Measurements from ENCODE around the gene ANKRD16.

- no peak for TF ChIP-seq POLR2AphosphoS5 (IDR thresholded peaks at IDR 0.05; ENCODE audit: low read depth, low read length)
- no peak for TF ChIP-seq REST (IDR thresholded peaks at IDR 0.05; ENCODE audit: insufficient read depth in 1 of 2, low read depth in 2 of 2, low read length in 2 of 2)
- TF ChIP-seq TAF1 (IDR thresholded peaks at IDR 0.05; ENCODE audit: borderline replicate concordance, insufficient read depth, low read length), result no peak
- TF ChIP-seq SIN3A (IDR thresholded peaks at IDR 0.05; ENCODE audit: borderline replicate concordance, insufficient read depth, low read length), result no peak
- no peak for TF ChIP-seq FOXP2 (optimal IDR thresholded peaks at IDR 0.05; ENCODE audit: borderline replicate concordance, extremely low read depth, extremely low read length, insufficient read depth)
Observed at GRCh38 chr10:5844345-5845055, 45.2 kb downstream of the ANKRD16 start.
